CD8-positive, alpha-beta memory T cell (primary cell): ENCODE measurements around the gene WDR12. TPM values are rescaled to one million over a fixed set of nuclear protein-coding genes. Genes with fewer than 3 reads are reported as not detected.
"Not testable (repeated sequence)": the region's sequence is repeated elsewhere in the genome, so short reads cannot be mapped to it uniquely, and the experiment has no call there.

Experiments
- CTCF ChIA-PET: fragments of 350-600 bp; sonication (Branson Sonifier 250); formaldehyde crosslinking; loops from one replicate; lab custom pipeline; 2021; ENCODE audit warnings: antibody characterized with exemption; lab: Charles Lee
- POLR2A ChIA-PET: fragments of 350-600 bp; sonication (Branson Sonifier 250); formaldehyde crosslinking; loops from one replicate; lab custom pipeline; 2021; ENCODE audit warnings: antibody characterized with exemption; lab: Charles Lee
- DNase-seq, 5 donors: peaks; one replicate each; pipeline versions ENCODE4 v3.0.0 to v3.0.0-alpha.2; 2020 to 2022; ENCODE audit warnings: mixed read lengths in 1 of 5
- H3K27ac ChIP-seq: one replicate; pipeline ENCODE4 v1.7.0; 2013; ENCODE audit warnings: low read depth, mild to moderate bottlenecking, low read length, moderate library complexity
- H3K27me3 ChIP-seq: 2 replicates; pipeline ENCODE4 v1.7.0; 2013; ENCODE audit warnings: low read length, mild to moderate bottlenecking; ENCODE audit not compliant: insufficient read depth, poor library complexity, severe bottlenecking
- H3K36me3 ChIP-seq: 2 replicates; pipeline ENCODE4 v1.7.0; 2013; ENCODE audit warnings: mild to moderate bottlenecking, low read length, moderate library complexity; ENCODE audit not compliant: insufficient read depth
- H3K4me1 ChIP-seq: 2 replicates; pipeline ENCODE4 v1.7.0; 2013; ENCODE audit warnings: mild to moderate bottlenecking, low read length, moderate library complexity; ENCODE audit not compliant: insufficient read depth
- H3K4me3 ChIP-seq: 2 replicates; pipeline ENCODE4 v1.7.0; 2013; ENCODE audit warnings: mild to moderate bottlenecking, low read length
- H3K9me3 ChIP-seq: 2 replicates; pipeline ENCODE4 v1.7.0; 2013; ENCODE audit warnings: mild to moderate bottlenecking, low read length
- H3K27ac Mint-ChIP-seq, 8 donors: one replicate each; pipeline ENCODE4 v1.8.0; 2020 to 2021; ENCODE audit warnings: mixed read lengths in 8 of 8, mild to moderate bottlenecking in 6 of 8, inconsistent platforms in 3 of 8, moderate library complexity in 3 of 8
- H3K27me3 Mint-ChIP-seq, 2 donors: one replicate each; pipeline ENCODE4 v1.8.0; 2020 to 2021; ENCODE audit warnings: mixed read lengths in 2 of 2, mild to moderate bottlenecking in 1 of 2, moderate library complexity in 1 of 2
- H3K36me3 Mint-ChIP-seq, 3 donors: one replicate each; pipeline ENCODE4 v1.8.0; 2020 to 2021; ENCODE audit warnings: mixed read lengths in 3 of 3, inconsistent platforms in 1 of 3, mild to moderate bottlenecking in 1 of 3
- H3K4me1 Mint-ChIP-seq, 3 donors: one replicate each; pipeline ENCODE4 v1.8.0; 2020 to 2021; ENCODE audit warnings: mixed read lengths in 3 of 3, inconsistent platforms in 1 of 3, mild to moderate bottlenecking in 1 of 3
- H3K4me3 Mint-ChIP-seq, 7 donors: one replicate each; pipeline ENCODE4 v1.8.0; 2020 to 2021; ENCODE audit warnings: mixed read lengths in 7 of 7, mild to moderate bottlenecking in 6 of 7, moderate library complexity in 4 of 7, inconsistent platforms in 2 of 7
- H3K9me3 Mint-ChIP-seq, 5 donors: one replicate each; pipeline ENCODE4 v1.8.0; 2020 to 2022; ENCODE audit warnings: mixed read lengths in 5 of 5, mild to moderate bottlenecking in 3 of 5, moderate library complexity in 2 of 5, inconsistent platforms in 1 of 5
- polyA plus RNA-seq: library from polyadenylated mRNA; unstranded; fragments of 300-500 nt; fragmentation: Illumina TruSeq; gene quantifications from one replicate; pipeline ENCODE4 v1.2.3, GENCODE V29; 2021
- total RNA-seq, 2 experiments: library from RNA; stranded (reverse); gene quantifications; one replicate each; pipeline ENCODE4 v1.2.3, GENCODE V29; 2021

Gene WDR12
- total and polyA plus RNA-seq, 3 experiments from 2014 or later: 23.7 to 132 (median 129) TPM

- H3K36me3 ChIP-seq, H3K4me3 Mint-ChIP-seq, H3K27me3 ChIP-seq, H3K4me1 Mint-ChIP-seq, H3K4me3 ChIP-seq, H3K9me3 ChIP-seq, H3K4me1 ChIP-seq, POLR2A ChIA-PET, H3K27me3 Mint-ChIP-seq, H3K27ac ChIP-seq, DNase-seq, H3K9me3 Mint-ChIP-seq, H3K27ac Mint-ChIP-seq: not testable (repeated sequence)
- CTCF ChIA-PET: interaction anchor here (1.3 kb wide), 1 partner anchor 261 kb away, joined by 3 read pairs; no protein-coding TSS in a partner anchor
- H3K36me3 Mint-ChIP-seq: peaks cover 0 to 17% (median 8%) of the 10 kb centered on the region in 3 donors
These were observed 62.1 kb downstream of the WDR12 start for GRCh38 chr2:202849343-202849742.

- Mint-ChIP-seq H3K27ac (peak overlapping the region in 2 of 8 donors; percentile 66 to 76), H3K36me3 (peaks cover 0 to 19% (median 8%) of the 10 kb centered on the region in 3 donors), H3K4me3 (no peak overlapping the region), H3K4me1 (peaks cover 0 to 5% (median 2%) of the 10 kb centered on the region in 3 donors), H3K27me3 (no peaks in the 10 kb centered on the region), H3K9me3 (peaks cover 0 to 4% (median 1%) of the 10 kb centered on the region in 5 donors)
- H3K9me3 ChIP-seq: no peaks in the 10 kb centered on the region
- H3K36me3 ChIP-seq: no peaks in the 10 kb centered on the region
- POLR2A ChIA-PET: no interaction called here
- no peak overlapping the region for H3K4me3 ChIP-seq
- no peak overlapping the region for H3K27ac ChIP-seq
- H3K4me1 ChIP-seq: no peaks in the 10 kb centered on the region
- H3K27me3 ChIP-seq: no peaks in the 10 kb centered on the region
- CTCF ChIA-PET: interaction anchor here (1.3 kb wide), 1 partner anchor 260 kb away, joined by 3 read pairs; no protein-coding TSS in a partner anchor
- DNase-seq: no peak
These were observed 62.7 kb downstream of the WDR12 start for GRCh38 chr2:202848813-202849212.

- no peaks in the 10 kb centered on the region for H3K27me3 ChIP-seq
- Mint-ChIP-seq H3K9me3 (peaks cover 4 to 11% (median 5%) of the 10 kb centered on the region in 5 donors), H3K27ac (no peak overlapping the region), H3K4me3 (no peak overlapping the region), H3K27me3 (no peaks in the 10 kb centered on the region), H3K4me1 (peaks cover 0 to 5% (median 2%) of the 10 kb centered on the region in 3 donors), H3K36me3 (peaks cover 2 to 26% (median 11%) of the 10 kb centered on the region in 3 donors)
- H3K36me3 ChIP-seq: no peaks in the 10 kb centered on the region
- H3K27ac ChIP-seq: no peak overlapping the region
- no peak for DNase-seq
- ChIA-PET POLR2A (no interaction called here), CTCF (interaction anchor here (0.7 to 1.3 kb wide), 2 partner anchors 8 to 259 kb away, joined by 3 read pairs; no protein-coding TSS in a partner anchor)
- peaks cover 3% of the 10 kb centered on the region for H3K9me3 ChIP-seq
- no peak overlapping the region for H3K4me3 ChIP-seq
- H3K4me1 ChIP-seq: no peaks in the 10 kb centered on the region
These were observed 63.6 kb downstream of the WDR12 start for GRCh38 chr2:202847693-202848524.

- Mint-ChIP-seq H3K4me3 (no peak overlapping the region), H3K9me3 (peaks cover 12 to 18% (median 13%) of the 10 kb centered on the region in 5 donors), H3K27me3 (no peaks in the 10 kb centered on the region), H3K4me1 (peaks cover 0 to 5% (median 2%) of the 10 kb centered on the region in 3 donors), H3K36me3 (peaks cover 2 to 33% (median 15%) of the 10 kb centered on the region in 3 donors), H3K27ac (peak overlapping the region in 1 of 8 donors; percentile 9)
- Histone ChIP-seq H3K4me1 (no peaks in the 10 kb centered on the region), H3K27ac (no peak overlapping the region), H3K36me3 (no peaks in the 10 kb centered on the region), H3K27me3 (no peaks in the 10 kb centered on the region), H3K4me3 (no peak overlapping the region), H3K9me3 (peaks cover 3% of the 10 kb centered on the region)
- CTCF ChIA-PET: no interaction called here
- POLR2A ChIA-PET: no interaction called here
- DNase-seq: no peak
These were observed 66.8 kb downstream of the WDR12 start for GRCh38 chr2:202844656-202845055.

GRCh38 chr2:202842690-202843089 is 68.8 kb downstream of the WDR12 start:
- no peak for DNase-seq
- H3K36me3 ChIP-seq: no peaks in the 10 kb centered on the region
- ChIA-PET CTCF (no interaction called here), POLR2A (no interaction called here)
- H3K4me3 ChIP-seq: no peak overlapping the region
- H3K9me3 Mint-ChIP-seq: peaks cover 12 to 17% (median 13%) of the 10 kb centered on the region in 5 donors
- H3K9me3 ChIP-seq: peaks cover 3% of the 10 kb centered on the region
- H3K4me1 ChIP-seq: no peaks in the 10 kb centered on the region
- no peak overlapping the region for H3K27ac Mint-ChIP-seq
- no peaks in the 10 kb centered on the region for H3K27me3 ChIP-seq
- H3K27ac ChIP-seq: no peak overlapping the region
- no peaks in the 10 kb centered on the region for H3K4me1 Mint-ChIP-seq
- H3K36me3 Mint-ChIP-seq: peaks cover 2 to 31% (median 13%) of the 10 kb centered on the region in 3 donors
- H3K4me3 Mint-ChIP-seq: no peak overlapping the region
- no peaks in the 10 kb centered on the region for H3K27me3 Mint-ChIP-seq

- CTCF ChIA-PET: no interaction called here
- Mint-ChIP-seq H3K9me3 (peaks cover 12 to 15% (median 13%) of the 10 kb centered on the region in 5 donors), H3K4me1 (no peaks in the 10 kb centered on the region), H3K36me3 (peaks cover 2 to 29% (median 11%) of the 10 kb centered on the region in 3 donors), H3K27ac (peak overlapping the region in 1 of 8 donors; percentile 19), H3K4me3 (no peak overlapping the region), H3K27me3 (no peaks in the 10 kb centered on the region)
- no peak for DNase-seq
- peaks cover 3% of the 10 kb centered on the region for H3K9me3 ChIP-seq
- POLR2A ChIA-PET: no interaction called here
- no peaks in the 10 kb centered on the region for H3K36me3 ChIP-seq
- H3K4me3 ChIP-seq: no peak overlapping the region
- no peaks in the 10 kb centered on the region for H3K27me3 ChIP-seq
- H3K4me1 ChIP-seq: no peaks in the 10 kb centered on the region
- no peak overlapping the region for H3K27ac ChIP-seq
These were observed 70.2 kb downstream of the WDR12 start for GRCh38 chr2:202841090-202841867.

- peaks cover 9% of the 10 kb centered on the region for H3K4me1 ChIP-seq
- H3K36me3 ChIP-seq: no peaks in the 10 kb centered on the region
- H3K9me3 ChIP-seq: no peaks in the 10 kb centered on the region
- CTCF ChIA-PET: no interaction called here
- no peaks in the 10 kb centered on the region for H3K27me3 ChIP-seq
- no peaks in the 10 kb centered on the region for H3K27me3 Mint-ChIP-seq
- peak overlapping the region in 3 of 8 donors; percentile 6 to 82 (median 7) for H3K27ac Mint-ChIP-seq
- H3K9me3 Mint-ChIP-seq: peaks cover 0 to 3% (median 0%) of the 10 kb centered on the region in 5 donors
- H3K36me3 Mint-ChIP-seq: no peaks in the 10 kb centered on the region
- no peak overlapping the region for H3K27ac ChIP-seq
- no peak overlapping the region for H3K4me3 ChIP-seq
- H3K4me1 Mint-ChIP-seq: peaks cover 10 to 14% (median 12%) of the 10 kb centered on the region in 3 donors
- POLR2A ChIA-PET: no interaction called here
- peak overlapping the region in 6 of 7 donors; percentile 14 to 59 (median 54) for H3K4me3 Mint-ChIP-seq
- peak; percentile 7 to 58 (median 48) for DNase-seq
These were observed 79.9 kb downstream of the WDR12 start for GRCh38 chr2:202831242-202832220.
